ENCODE data around the gene RGL2. TPM values are rescaled to one million over a fixed set of nuclear protein-coding genes. Genes with fewer than 3 reads are reported as not detected.

Gene RGL2
- total RNA-seq, 4 donors from 2014 or later: 34.4 to 118 (median 36.0) TPM

DNA sequence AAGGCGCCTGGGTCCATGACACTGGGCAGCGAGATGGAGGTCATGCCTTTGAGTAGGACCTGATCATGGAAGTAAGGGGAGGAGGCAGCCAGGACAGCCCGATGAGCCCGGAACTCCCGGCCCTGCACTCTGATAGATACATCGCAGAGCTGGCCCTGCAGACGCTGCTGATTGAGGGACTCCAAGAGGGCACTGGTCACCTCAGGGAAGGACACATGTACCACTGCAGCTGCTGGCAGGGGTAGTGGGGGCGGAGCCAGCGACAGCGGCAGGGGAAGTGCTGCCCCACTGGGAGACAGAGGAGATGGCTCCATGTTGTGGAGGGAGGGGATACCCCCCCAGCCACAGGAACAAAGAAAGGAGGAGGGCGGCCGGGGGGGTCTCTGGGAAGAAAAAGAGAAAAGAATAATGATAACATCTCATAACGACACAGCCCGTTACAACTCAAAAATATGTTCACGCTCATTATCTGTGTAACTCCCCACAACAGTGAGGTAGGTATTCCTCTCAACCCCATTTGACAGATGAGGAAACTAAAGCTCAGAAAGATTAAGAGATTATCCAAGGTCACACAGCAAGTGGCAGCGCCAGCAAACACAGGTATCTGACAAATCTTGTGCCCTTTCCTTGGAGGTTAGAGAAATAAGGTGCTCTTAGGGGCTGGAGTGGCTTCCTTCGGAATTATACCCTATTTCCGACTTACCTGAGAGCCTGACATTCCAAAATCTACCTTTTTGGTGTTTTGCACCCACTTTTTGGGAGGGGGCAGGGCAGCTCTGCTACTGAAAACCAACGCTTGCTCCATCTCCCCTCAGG is 18.1 kb upstream of the RGL2 start:
- DNase-seq: no peak
- intact Hi-C loops (cut with DNase I; ENCODE audit: low total_unique reads): no loop called here

DNA sequence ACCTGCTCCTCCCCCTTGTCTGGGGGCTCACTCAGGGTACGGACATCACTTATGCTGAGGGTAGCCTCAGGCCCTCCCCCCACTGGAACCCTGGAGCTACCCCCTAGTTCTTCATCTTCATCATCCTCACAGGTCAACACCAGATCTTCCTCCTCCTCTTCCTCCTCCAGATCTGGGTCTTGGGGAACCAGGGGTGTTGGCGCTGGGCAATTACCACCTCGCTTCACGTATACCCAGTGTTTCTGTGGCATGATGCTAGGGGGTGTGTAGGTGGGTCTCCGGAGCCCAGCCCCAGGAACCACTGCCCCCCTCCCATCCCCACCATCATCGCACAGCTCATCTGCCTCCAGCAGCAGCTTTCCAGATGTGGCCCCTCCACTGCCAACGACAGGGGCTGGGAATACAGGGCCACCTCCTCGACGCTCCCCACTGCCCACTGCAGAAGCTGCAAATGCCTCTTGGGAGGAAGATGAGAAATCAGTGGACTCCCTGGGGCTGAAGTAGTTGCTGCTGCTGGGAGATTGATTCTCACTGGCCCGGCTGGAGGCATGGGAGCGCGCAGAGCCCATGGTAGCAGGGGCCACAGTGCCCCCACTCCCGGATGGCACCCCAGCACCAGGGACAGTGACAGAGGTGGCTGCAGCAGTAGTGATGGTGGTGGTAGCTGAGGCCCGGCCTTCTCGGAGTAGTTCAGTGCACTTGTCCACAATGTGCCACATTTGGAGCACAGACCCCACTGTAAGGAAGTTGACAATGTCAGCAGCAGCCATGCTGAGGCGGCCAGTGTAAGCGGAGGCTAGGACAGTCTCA is 17.3 kb upstream of the RGL2 start:
- H3K27ac ChIP-seq: peak overlapping the region; percentile 96 to 98
- TF ChIP-seq, protein P1, sequence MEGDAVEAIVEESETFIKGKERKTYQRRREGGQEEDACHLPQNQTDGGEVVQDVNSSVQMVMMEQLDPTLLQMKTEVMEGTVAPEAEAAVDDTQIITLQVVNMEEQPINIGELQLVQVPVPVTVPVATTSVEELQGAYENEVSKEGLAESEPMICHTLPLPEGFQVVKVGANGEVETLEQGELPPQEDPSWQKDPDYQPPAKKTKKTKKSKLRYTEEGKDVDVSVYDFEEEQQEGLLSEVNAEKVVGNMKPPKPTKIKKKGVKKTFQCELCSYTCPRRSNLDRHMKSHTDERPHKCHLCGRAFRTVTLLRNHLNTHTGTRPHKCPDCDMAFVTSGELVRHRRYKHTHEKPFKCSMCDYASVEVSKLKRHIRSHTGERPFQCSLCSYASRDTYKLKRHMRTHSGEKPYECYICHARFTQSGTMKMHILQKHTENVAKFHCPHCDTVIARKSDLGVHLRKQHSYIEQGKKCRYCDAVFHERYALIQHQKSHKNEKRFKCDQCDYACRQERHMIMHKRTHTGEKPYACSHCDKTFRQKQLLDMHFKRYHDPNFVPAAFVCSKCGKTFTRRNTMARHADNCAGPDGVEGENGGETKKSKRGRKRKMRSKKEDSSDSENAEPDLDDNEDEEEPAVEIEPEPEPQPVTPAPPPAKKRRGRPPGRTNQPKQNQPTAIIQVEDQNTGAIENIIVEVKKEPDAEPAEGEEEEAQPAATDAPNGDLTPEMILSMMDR (IDR thresholded peaks at IDR 0.05): no peak
- no peak for TF ChIP-seq POLR2A (IDR thresholded peaks at IDR 0.05)
- no peak for DNase-seq
- intact Hi-C loops (cut with DNase I; ENCODE audit: low total_unique reads): no loop called here
- no peaks in the 10 kb centered on the region for H3K36me3 ChIP-seq
- no peak overlapping the region for H3K4me3 ChIP-seq
- H3K27me3 ChIP-seq: no peaks in the 10 kb centered on the region
- H3K9me3 ChIP-seq: no peaks in the 10 kb centered on the region
- peaks cover 0 to 5% of the 10 kb centered on the region in 2 donors for H3K4me1 ChIP-seq

More for the DNA sequence above, 18.1 kb upstream of the RGL2 start:
- Histone ChIP-seq H3K27me3 (no peaks in the 10 kb centered on the region), H3K36me3 (no peaks in the 10 kb centered on the region), H3K4me1 (peaks cover 2 to 14% of the 10 kb centered on the region in 2 donors), H3K9me3 (no peaks in the 10 kb centered on the region), H3K27ac (peak overlapping the region; percentile 89 to 90), H3K4me3 (peak overlapping the region; percentile 41 to 56)
- no peak for TF ChIP-seq POLR2A (IDR thresholded peaks at IDR 0.05)
- TF ChIP-seq, protein P1 (IDR thresholded peaks at IDR 0.05): no peak

DNA sequence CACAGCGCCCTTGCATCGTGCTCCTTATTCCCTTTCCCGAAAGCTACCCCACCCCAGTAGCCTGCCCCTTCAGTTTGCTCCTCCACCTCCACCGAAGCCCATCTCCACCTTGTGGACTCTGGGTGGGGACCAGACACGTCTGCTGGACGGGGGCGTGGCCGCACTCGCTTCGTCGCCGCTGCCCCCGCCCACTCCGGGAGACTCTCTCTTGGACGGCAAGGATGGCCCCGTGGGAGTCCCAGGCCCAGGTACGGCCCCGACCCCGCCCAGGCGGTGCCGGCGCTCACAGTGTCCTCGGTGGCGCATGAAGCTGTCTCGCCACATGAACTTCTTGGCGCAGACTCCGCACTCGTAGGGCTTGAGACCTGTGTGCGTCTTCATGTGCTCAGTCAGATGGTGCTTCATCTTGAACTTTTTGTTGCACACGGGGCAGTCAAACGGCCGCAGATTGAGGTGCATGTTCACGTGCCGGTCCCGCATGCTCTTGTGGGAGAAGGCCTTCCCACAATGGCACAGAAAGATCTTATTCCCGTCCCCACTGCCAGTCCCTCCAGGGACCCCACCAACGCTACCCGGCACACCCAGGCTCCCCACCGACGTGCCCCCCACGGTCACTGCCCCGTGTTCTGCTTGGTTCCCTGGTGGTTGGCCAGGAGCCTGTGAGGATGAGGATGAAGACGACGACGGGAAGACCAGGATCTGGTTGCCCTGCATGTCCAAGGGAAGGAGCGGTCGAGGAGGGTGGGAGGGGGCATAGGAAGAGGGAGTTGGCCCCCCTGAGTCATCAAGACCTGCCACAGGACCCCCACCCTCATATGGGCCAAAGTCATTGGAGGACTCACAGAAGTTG is 16.4 kb upstream of the RGL2 start:
- Histone ChIP-seq H3K4me1 (peaks cover 0 to 5% of the 10 kb centered on the region in 2 donors), H3K27me3 (no peaks in the 10 kb centered on the region), H3K9me3 (no peaks in the 10 kb centered on the region), H3K4me3 (peak overlapping the region; percentile 77 to 90), H3K36me3 (no peaks in the 10 kb centered on the region), H3K27ac (peak overlapping the region; percentile 96 to 98)
- intact Hi-C loops (cut with DNase I; ENCODE audit: low total_unique reads): no loop called here
- TF ChIP-seq, protein P1 (IDR thresholded peaks at IDR 0.05): no peak
- no peak for TF ChIP-seq POLR2A (IDR thresholded peaks at IDR 0.05)
- peak in 1 of 2 donors; percentile 63 for DNase-seq

DNA sequence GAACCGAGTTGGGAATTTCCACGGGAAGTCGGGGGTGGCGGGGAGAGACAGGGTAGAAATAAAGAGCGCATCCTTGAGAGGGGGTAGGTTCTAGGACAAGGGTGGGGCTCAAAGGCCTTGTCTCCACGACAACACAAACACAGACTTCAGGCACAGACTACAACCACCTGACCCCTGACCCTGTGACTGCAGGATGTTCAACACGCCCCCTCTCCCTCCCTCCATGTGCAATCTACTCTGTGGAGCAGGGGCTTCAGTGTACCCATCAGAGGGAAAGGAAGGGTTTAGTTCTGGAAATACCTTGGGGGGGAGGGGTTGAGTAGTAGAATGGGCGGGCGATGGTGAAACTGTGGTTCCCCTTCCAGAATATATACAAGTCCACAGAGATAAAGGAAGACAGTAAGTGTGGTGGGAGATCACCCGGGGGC is 15.8 kb upstream of the RGL2 start:
- Histone ChIP-seq H3K4me1 (peaks cover 0 to 5% of the 10 kb centered on the region in 2 donors), H3K27me3 (no peaks in the 10 kb centered on the region), H3K27ac (peak overlapping the region; percentile 96 to 98), H3K36me3 (no peaks in the 10 kb centered on the region), H3K4me3 (peak overlapping the region; percentile 77 to 90), H3K9me3 (no peaks in the 10 kb centered on the region)
- intact Hi-C loops (cut with DNase I; ENCODE audit: low total_unique reads): no loop called here
- TF ChIP-seq, protein P1 (IDR thresholded peaks at IDR 0.05): no peak
- no peak for TF ChIP-seq POLR2A (IDR thresholded peaks at IDR 0.05)
- peak; percentile 75 to 85 for DNase-seq

Data from uterus (tissue), 4 donors.